T-cell (primary cell): ENCODE results near the gene MTLN. TPM values are rescaled to one million over a fixed set of nuclear protein-coding genes. Genes with fewer than 3 reads are reported as not detected.
A peak's percentile ranks its signal among the peaks of the same experiment; 100 is the strongest.
"Not testable (repeated sequence)": the region's sequence is repeated elsewhere in the genome, so short reads cannot be mapped to it uniquely, and the experiment has no call there.

ENCODE experiments used
- ATAC-seq, 4 experiments: fragments of 200-7000 bp in 3 of 4; fragments of 150-1000 bp in 1 of 4; cut with Tn5 transposase; replicated peaks in 1 of 4; 1 replicate in 3 of 4; 2 replicates in 1 of 4; pipeline ENCODE4 v1.10.0; 2021; ENCODE audit warnings: moderate library complexity in 3 of 4, mild to moderate bottlenecking in 2 of 4, moderate number of reproducible peaks in 1 of 4
- CTCF ChIA-PET, 2 donors: fragments of 300-600 bp; sonication (Branson Sonifier 250); formaldehyde crosslinking; loops; one replicate each; lab custom pipeline; 2022; ENCODE audit warnings: antibody characterized with exemption in 2 of 2; lab: Charles Lee
- POLR2A ChIA-PET, 2 donors: fragments of 300-600 bp; sonication (Branson Sonifier 250); formaldehyde crosslinking; loops; one replicate each; lab custom pipeline; 2022; ENCODE audit warnings: antibody characterized with exemption in 2 of 2; lab: Charles Lee
- DNase-seq, 35 experiments: peaks; one replicate each; pipeline versions ENCODE4 v3.0.0 to v3.0.0-alpha.2; 2013 to 2023
- H3K27ac ChIP-seq: one replicate; pipeline ENCODE4 v1.5.1; 2013; ENCODE audit warnings: low read length
- H3K27me3 ChIP-seq, 2 experiments: replicated peaks in 1 of 2; 1 replicate in 1 of 2; 2 replicates in 1 of 2; pipeline versions ENCODE4 v1.6.1 to v1.7.0; 2013; ENCODE audit warnings: low read length in 1 of 2, mixed read lengths in 1 of 2; ENCODE audit not compliant: control insufficient read depth in 2 of 2, insufficient read depth in 2 of 2; ENCODE audit errors: extremely low read depth in 1 of 2
- H3K36me3 ChIP-seq, 2 donors: 1 replicate in 1 of 2; 2 replicates in 1 of 2; pipeline versions ENCODE4 v1.6.1 to v1.7.0; 2013; ENCODE audit warnings: low read length in 1 of 2; ENCODE audit not compliant: control insufficient read depth in 2 of 2, insufficient read depth in 1 of 2; ENCODE audit errors: extremely low read depth in 1 of 2
- H3K4me1 ChIP-seq, 2 experiments: 1 replicate in 1 of 2; 2 replicates in 1 of 2; pipeline versions ENCODE4 v1.6.1 to v1.7.0; 2013; ENCODE audit warnings: low read length in 2 of 2, mixed read lengths in 1 of 2; ENCODE audit not compliant: insufficient read depth in 2 of 2, control insufficient read depth in 1 of 2; ENCODE audit errors: extremely low read depth in 1 of 2
- H3K4me3 ChIP-seq, 2 donors: 1 replicate in 1 of 2; 2 replicates in 1 of 2; pipeline versions ENCODE4 v1.5.1 to v1.7.0; 2013; ENCODE audit warnings: mild to moderate bottlenecking in 2 of 2, low read length in 1 of 2, moderate library complexity in 1 of 2; ENCODE audit not compliant: control insufficient read depth in 1 of 2; ENCODE audit errors: extremely low read depth in 1 of 2
- H3K9me3 ChIP-seq: 2 replicates; pipeline ENCODE4 v1.7.0; 2013
- H3K27ac Mint-ChIP-seq, 2 donors: one replicate each; pipeline ENCODE4 v1.8.0; 2020 to 2021; ENCODE audit warnings: mild to moderate bottlenecking in 2 of 2, mixed read lengths in 2 of 2
- H3K27me3 Mint-ChIP-seq, 2 donors: one replicate each; pipeline ENCODE4 v1.8.0; 2021 to 2022; ENCODE audit warnings: mixed read lengths in 2 of 2
- H3K36me3 Mint-ChIP-seq: one replicate; pipeline ENCODE4 v1.8.0; 2021; ENCODE audit warnings: mixed read lengths
- H3K4me1 Mint-ChIP-seq, 3 donors: one replicate each; pipeline ENCODE4 v1.8.0; 2020 to 2022; ENCODE audit warnings: mixed read lengths in 3 of 3, mild to moderate bottlenecking in 1 of 3
- H3K4me3 Mint-ChIP-seq, 3 donors: one replicate each; pipeline ENCODE4 v1.8.0; 2020 to 2022; ENCODE audit warnings: mild to moderate bottlenecking in 3 of 3, mixed read lengths in 3 of 3, moderate library complexity in 3 of 3
- H3K9me3 Mint-ChIP-seq, 3 donors: one replicate each; pipeline ENCODE4 v1.8.0; 2020 to 2022; ENCODE audit warnings: mixed read lengths in 3 of 3
- WGBS: methylation state at CpG from one replicate; pipeline ENCODE4 v1.1.5; 2013; ENCODE audit warnings: missing lambda C conversion rate; ENCODE audit not compliant: insufficient coverage; 5-methylcytosine and 5-hydroxymethylcytosine counted together
- total RNA-seq, 35 experiments: library from RNA in 6 of 35; stranded (reverse) in 6 of 35; fragments of 120-200 nt in 1 of 35; gene quantifications; one replicate each; pipeline versions ENCODE4 v1.2.1 to v1.2.4 and lab custom pipeline; 2013 to 2026

Gene MTLN
- total RNA-seq, 5 donors from 2014 or later (not counting 1 experiment from before 2014, with no cell fraction given), result 18.0 to 40.5 (median 21.9) TPM

DNA sequence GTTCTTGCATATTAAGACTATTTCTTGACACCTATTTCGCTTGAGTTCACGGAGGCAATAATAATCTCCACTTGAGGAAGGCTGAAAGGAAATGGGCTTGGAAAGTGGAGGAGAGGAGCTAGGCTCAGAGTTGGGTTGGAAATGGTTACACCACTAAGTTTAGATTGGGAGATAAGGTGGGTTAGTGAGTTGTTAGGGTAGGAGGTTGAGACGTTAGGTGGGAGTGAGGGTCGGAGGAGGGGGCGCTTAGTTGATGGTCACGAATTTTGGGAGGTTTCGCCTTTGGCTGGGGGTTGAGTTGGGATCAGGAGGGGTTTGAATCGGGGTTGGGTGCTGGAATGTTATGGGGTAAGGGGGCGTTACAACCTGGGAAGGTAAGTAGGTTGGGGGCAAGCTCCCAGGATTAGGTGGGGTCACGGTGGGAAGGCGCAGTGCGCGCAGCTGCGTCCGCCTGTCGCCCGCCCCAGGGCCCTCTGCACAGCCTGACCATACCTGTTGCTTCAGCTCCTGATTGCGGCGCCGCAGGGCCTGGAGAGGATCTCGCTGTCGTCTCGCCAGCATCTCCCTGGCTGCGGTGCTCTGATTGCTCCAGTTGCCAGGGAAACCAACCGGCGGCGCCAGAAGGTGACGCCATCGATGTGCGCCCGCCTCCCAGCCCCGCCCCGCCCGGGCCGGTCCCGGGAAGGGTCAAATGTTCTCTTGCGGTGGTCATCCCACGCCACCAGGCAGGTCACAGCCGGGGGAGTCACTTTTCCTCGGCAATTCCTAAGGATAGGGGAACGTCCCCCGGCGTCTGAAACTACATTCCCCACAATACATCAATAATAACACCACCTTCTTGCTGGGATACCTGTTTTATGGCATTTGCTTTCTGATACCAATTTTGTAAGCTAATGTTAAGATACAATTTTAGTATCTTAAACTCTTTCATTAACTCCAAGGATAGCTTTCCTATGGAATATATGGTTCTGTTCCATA lies 7.7 kb downstream of the MTLN start, which contains the start of gene NPHP1:
Gene NPHP1, minus strand, starts transcription at position 606 of the 978 bp plus-strand sequence. Its CDS starts 45 bp downstream, at position 561.
- peaks cover 8% of the 10 kb centered on the region for H3K36me3 Mint-ChIP-seq
- peaks cover 0 to 4% of the 10 kb centered on the region in 2 donors for H3K27me3 Mint-ChIP-seq
- peaks cover 20 to 30% (median 27%) of the 10 kb centered on the region in 3 donors for H3K4me1 Mint-ChIP-seq
- H3K27me3 ChIP-seq, result no peaks in the 10 kb centered on the region
- H3K36me3 ChIP-seq, result peaks cover 0 to 5% of the 10 kb centered on the region in 2 donors
- H3K27ac Mint-ChIP-seq, result peak within 1 kb of the TSS; percentile 70 to 76
- no peaks in the 10 kb centered on the region for H3K9me3 ChIP-seq
- WGBS, result 1% methylated on average over 35 of the region's 43 CpGs
- peak; percentile 48 to 90 (median 75) for DNase-seq
- ChIA-PET POLR2A (no interaction called here), CTCF (no interaction called here)
- peak within 1 kb of the TSS; percentile 69 to 75 for H3K4me3 ChIP-seq
- H3K27ac ChIP-seq, result peak within 1 kb of the TSS; percentile 24
- H3K4me1 ChIP-seq, result peaks cover 3 to 6% of the 10 kb centered on the region in 2 experiments
- peak within 1 kb of the TSS; percentile 83 to 97 (median 87) for H3K4me3 Mint-ChIP-seq
- peak; percentile 84 to 95 (median 88) for ATAC-seq
- no peaks in the 10 kb centered on the region for H3K9me3 Mint-ChIP-seq

DNA sequence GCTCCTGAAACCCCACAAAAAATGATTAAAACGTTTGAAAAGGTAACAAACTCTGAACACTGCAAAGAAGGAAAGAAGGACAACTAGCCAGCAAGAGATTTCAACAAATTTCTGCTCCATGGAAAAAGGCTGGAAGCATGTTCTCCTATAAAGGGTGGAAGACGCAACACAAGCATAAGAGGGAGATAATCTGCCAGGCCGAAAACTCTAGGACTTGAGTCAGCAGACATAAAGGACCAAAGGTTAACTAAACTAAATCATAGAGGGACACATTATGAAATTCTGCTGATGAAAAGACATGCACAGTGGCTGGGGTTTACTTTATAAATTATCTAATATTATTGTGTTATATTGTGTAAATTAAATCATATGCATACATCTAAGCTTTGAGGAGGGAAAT lies 14.3 kb downstream of the MTLN start:
- Mint-ChIP-seq H3K4me1 (no peaks in the 10 kb centered on the region), H3K36me3 (no peaks in the 10 kb centered on the region), H3K9me3 (no peaks in the 10 kb centered on the region), H3K27ac (no peak overlapping the region), H3K4me3 (no peak overlapping the region), H3K27me3 (peaks cover 0 to 11% of the 10 kb centered on the region in 2 donors)
- H3K36me3 ChIP-seq, result no peaks in the 10 kb centered on the region
- DNase-seq (no peak), ATAC-seq (no peak)
- WGBS, result 89% methylated on average over 3 of the region's 3 CpGs
- H3K4me1 ChIP-seq, result no peaks in the 10 kb centered on the region
- H3K4me3 ChIP-seq, result no peak overlapping the region
- ChIA-PET CTCF (no interaction called here), POLR2A (no interaction called here)
- H3K27me3 ChIP-seq, result no peaks in the 10 kb centered on the region
- no peak overlapping the region for H3K27ac ChIP-seq
- H3K9me3 ChIP-seq, result no peaks in the 10 kb centered on the region

DNA sequence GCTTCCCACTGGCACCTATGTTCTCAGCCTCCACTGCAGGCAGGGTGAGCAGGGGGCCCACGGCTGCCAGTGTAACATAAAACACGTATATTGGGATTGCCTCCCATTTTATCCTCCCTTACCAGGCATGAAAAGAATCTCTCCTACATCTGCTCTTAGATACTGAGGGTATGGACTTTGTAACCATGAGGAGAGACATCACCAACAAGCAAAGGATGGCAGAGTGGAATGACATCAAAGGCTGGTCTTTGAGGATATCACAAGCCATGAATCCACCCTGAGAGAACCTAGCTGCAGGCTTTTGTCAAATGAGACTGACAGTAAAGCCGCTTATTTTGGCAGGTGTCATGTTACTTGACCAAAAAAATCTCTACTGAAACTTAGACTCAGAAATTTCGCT lies 14.9 kb downstream of the MTLN start:
- ChIA-PET CTCF (no interaction called here), POLR2A (no interaction called here)
- no peak overlapping the region for H3K4me3 Mint-ChIP-seq
- DNase-seq (no peak), ATAC-seq (no peak)
- H3K36me3 Mint-ChIP-seq, result no peaks in the 10 kb centered on the region
- Histone ChIP-seq H3K36me3 (no peaks in the 10 kb centered on the region), H3K4me1 (no peaks in the 10 kb centered on the region), H3K27me3 (no peaks in the 10 kb centered on the region), H3K4me3 (no peak overlapping the region), H3K9me3 (no peaks in the 10 kb centered on the region), H3K27ac (no peak overlapping the region)
- no peaks in the 10 kb centered on the region for H3K9me3 Mint-ChIP-seq
- peaks cover 0 to 11% of the 10 kb centered on the region in 2 donors for H3K27me3 Mint-ChIP-seq
- H3K4me1 Mint-ChIP-seq, result no peaks in the 10 kb centered on the region
- no CpG with 5 or more reads among the region's 4 CpGs for WGBS
- no peak overlapping the region for H3K27ac Mint-ChIP-seq

DNA sequence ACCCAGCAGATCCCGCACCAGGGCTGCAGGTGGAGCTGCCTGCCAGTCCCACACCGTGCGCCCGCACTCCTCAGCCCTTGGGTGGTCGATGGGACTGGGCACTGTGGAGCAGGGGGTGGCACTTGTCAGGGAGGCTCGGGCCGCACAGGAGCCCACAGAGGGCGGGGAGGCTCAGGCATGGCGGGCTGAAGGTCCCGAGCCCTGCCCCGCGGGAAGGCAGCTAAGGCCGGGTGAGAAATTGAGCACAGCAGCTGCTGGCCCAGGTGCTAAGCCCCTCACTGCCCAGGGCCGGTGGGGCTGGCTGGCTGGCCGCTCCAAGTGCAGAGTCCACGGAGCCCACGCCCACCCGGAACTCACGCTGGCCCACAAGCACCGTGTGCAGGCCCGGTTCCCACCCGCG lies 22.2 kb downstream of the MTLN start:
- ATAC-seq, H3K27ac Mint-ChIP-seq, H3K27ac ChIP-seq, H3K27me3 Mint-ChIP-seq, POLR2A ChIA-PET, H3K36me3 ChIP-seq, H3K4me1 ChIP-seq, CTCF ChIA-PET, H3K9me3 Mint-ChIP-seq, H3K9me3 ChIP-seq, H3K4me1 Mint-ChIP-seq, H3K27me3 ChIP-seq, H3K4me3 ChIP-seq, H3K4me3 Mint-ChIP-seq, H3K36me3 Mint-ChIP-seq, DNase-seq: not testable (repeated sequence)
- 96% methylated on average over 18 of the region's 23 CpGs for WGBS

DNA sequence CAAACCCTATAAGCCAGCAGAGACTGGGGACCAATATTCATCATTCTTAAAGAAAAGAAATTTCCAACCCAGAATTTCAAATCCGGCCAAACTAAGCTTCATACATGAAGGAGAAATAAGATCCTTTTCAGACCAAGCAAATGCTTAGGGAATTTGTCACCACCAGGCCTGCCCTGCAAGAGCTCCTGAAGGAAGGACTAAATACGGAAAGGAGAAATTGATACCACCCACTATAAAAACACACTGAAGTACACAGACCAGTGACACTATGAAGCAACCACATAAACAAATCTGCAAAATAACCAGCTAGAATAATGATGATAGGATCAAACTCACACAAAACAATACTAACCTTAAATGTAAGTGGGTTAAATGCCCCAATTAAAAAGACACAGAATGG lies 29.9 kb downstream of the MTLN start:
- Mint-ChIP-seq H3K4me3 (no peak overlapping the region), H3K4me1 (no peaks in the 10 kb centered on the region), H3K36me3 (no peaks in the 10 kb centered on the region), H3K9me3 (peaks cover 19 to 22% (median 19%) of the 10 kb centered on the region in 3 donors), H3K27ac (no peak overlapping the region), H3K27me3 (peaks cover 17 to 37% of the 10 kb centered on the region in 2 donors)
- Histone ChIP-seq H3K4me1 (no peaks in the 10 kb centered on the region), H3K27me3 (peaks cover 0 to 16% of the 10 kb centered on the region in 2 experiments), H3K27ac (no peak overlapping the region), H3K36me3 (no peaks in the 10 kb centered on the region), H3K4me3 (no peak overlapping the region), H3K9me3 (no peaks in the 10 kb centered on the region)
- WGBS, result no CpG with 5 or more reads among the region's 2 CpGs
- ATAC-seq (no peak), DNase-seq (no peak)
- ChIA-PET POLR2A (no interaction called here), CTCF (no interaction called here)

DNA sequence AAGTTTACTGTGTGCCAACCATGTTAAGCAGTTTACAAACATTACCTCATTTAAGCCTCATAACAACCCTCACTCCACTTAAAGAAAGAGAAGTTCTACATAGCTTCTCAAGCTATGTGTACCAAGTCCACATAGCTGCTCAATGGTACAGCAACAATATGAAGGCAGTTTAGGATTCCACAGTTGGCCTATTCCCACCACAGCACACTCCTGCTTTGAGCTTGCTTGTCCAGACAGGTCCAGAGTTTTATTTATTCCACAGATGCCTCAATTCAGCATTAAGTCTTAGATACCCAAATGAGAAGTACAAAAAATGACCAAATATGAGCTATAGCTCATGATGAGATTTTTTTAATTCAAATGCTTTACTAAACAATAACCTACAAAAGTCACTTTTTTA lies 32.3 kb downstream of the MTLN start:
- Mint-ChIP-seq H3K27ac (no peak overlapping the region), H3K9me3 (peaks cover 14 to 22% (median 16%) of the 10 kb centered on the region in 3 donors), H3K4me1 (no peaks in the 10 kb centered on the region), H3K4me3 (no peak overlapping the region), H3K36me3 (no peaks in the 10 kb centered on the region), H3K27me3 (peaks cover 20 to 41% of the 10 kb centered on the region in 2 donors)
- Histone ChIP-seq H3K27ac (no peak overlapping the region), H3K9me3 (no peaks in the 10 kb centered on the region), H3K27me3 (peaks cover 0 to 14% of the 10 kb centered on the region in 2 experiments), H3K36me3 (no peaks in the 10 kb centered on the region), H3K4me1 (no peaks in the 10 kb centered on the region), H3K4me3 (no peak overlapping the region)
- ATAC-seq (no peak), DNase-seq (no peak)
- ChIA-PET POLR2A (interaction anchor here in 1 of 2 donors (0.7 kb wide), 1 partner anchor 9 kb away, joined by 6 read pairs; no protein-coding TSS in a partner anchor), CTCF (no interaction called here)
